CD4-positive, alpha-beta T cell treated with Interleukin-15 for 1 hour (primary cell): ENCODE data around the gene ERN1.
A peak's percentile ranks its signal among the peaks of the same experiment; 100 is the strongest.
"Not testable (repeated sequence)": the region's sequence is repeated elsewhere in the genome, so short reads cannot be mapped to it uniquely, and the experiment has no call there.

ENCODE experiments used
- DNase-seq: peaks from one replicate; pipeline ENCODE4 v3.0.0-alpha.2; 2020

Gene ERN1

DNA sequence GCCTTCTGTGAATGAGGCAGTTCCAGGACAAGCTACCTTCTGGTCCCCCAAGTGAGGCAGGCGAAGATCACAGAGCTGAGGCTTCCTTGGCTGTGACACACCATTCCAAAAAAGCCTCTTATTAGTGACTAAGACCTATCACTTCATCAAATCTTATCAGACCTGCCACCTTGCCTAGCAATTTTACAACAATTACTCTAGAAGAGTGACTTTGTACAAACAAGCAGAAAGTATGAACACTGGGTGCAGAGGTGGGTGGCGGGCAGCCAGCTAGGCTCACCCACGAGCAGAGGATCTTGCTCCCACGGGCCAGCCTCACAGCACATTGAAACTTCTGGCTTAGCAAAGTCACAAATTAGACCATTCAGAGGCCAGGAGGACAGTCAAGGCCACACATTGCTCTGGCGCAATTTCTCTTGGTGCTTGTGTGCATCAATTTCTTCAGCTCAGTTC is 107.3 kb downstream of the ERN1 start:
- DNase-seq, result no peak

GRCh38 chr17:64020056-64020766 is 109.7 kb downstream of the ERN1 start, which contains the start of gene ICAM2:
TSS of gene ICAM2 (minus strand) at chr17:64020633. CDS start at chr17:64006691, 13,942 bp downstream.
- peak; percentile 97 for DNase-seq

DNA sequence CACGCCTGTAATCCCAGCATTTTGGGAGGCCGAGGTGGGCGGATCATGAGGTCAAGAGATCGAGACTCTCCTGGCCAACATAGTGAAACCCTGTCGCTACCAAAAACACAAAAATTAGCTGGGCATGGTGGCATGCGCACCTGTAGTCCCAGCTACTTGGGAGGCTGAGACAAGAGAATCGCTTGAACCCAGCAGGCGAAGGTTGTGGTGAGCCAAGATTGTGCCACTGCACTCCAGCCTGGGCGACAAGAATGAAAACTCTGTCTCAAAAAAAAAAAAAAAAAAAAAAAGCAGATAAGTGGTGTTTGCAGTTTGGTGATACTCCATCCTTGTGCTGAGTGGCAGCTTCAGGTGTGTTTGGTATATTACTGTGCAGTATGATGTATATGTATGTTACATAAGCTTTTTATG is 110.4 kb downstream of the ERN1 start:
- not testable (repeated sequence) for DNase-seq

- no peak for DNase-seq
Measured at GRCh38 chr17:64017381-64017980, 112.5 kb downstream of the ERN1 start.

GRCh38 chr17:64016974-64017373 is 113.0 kb downstream of the ERN1 start:
- DNase-seq, result no peak

GRCh38 chr17:64016231-64016784 is 113.6 kb downstream of the ERN1 start:
- DNase-seq, result no peak

DNA sequence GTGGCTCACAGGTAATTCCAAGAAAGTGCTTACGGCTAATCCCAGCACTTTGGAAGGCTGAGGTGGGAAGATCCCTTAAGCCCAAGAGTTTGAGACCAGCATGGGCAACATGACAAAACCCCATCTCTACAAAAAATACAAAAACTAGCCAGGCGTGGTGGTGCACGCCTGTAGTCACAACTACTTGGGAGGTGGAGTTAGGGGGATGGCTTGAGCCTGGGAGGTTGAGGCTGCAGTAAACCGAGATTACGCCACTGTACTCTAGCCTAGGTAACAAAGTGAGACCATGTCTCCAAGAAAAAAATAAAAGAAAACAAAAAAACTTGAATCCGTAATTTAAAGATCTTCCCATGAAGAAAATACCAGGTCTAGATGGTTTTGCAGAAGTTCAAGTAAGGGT is 114.5 kb downstream of the ERN1 start:
- DNase-seq, result no peak

- no peak for DNase-seq
Measured at GRCh38 chr17:64009571-64010402, 120.2 kb downstream of the ERN1 start.

DNA sequence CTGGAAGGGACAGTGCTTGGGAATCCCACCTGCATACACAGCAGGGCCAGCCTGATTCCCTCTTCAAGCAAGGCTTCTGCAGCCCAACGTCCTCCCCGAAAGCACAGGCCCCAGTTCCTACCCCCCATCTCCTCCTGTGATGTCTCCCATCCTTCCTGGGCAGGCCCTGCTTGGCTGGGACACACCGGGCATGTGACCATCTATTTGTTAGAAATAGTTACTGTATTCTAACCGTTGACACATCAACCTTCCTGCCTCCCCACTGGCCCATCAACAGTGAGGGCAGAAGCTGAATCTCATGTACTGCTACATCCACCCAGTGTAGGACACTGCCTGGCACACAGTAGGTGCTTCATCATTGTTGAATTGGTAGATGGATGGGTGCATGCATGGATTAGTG is 121.1 kb downstream of the ERN1 start:
- no peak for DNase-seq

- DNase-seq, result no peak
Measured at GRCh38 chr17:64008346-64008745, 121.6 kb downstream of the ERN1 start.

GRCh38 chr17:64007838-64008282 is 122.1 kb downstream of the ERN1 start:
- no peak for DNase-seq

DNA sequence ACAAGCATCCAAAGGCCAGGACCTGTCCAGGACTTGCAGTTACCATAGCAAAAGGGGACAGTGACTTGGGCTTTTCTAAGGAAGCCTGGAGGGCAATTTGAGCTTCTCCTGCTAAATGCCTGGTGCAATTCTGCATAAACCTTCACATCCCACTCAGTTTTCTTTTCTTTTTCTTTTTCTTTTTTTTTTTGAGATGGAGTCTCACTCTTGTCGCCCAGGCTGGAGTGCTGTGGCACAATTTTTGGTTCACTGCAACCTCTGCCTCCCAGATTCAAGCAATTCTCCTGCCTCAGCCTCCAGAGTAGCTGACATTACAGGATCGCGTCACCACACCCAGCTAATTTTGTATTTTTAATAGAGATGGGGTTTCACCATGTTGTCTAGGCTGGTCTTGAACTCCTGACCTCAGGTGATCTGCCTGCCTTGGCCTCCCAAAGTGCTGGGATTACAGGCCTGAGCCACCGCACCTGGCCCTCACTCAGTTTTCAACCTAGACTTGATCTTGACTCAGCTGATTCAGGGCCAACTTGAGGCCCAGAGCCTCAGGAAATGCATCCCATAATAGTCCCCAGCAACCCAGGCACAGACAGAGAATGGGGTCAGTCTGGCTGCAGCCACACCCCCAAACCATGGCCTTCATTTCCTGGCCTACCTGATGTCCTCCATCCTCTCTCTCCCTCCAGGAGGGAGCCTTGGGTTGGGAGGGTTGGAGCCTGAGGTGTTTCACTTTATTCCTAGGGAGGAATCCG is 122.7 kb downstream of the ERN1 start:
- DNase-seq, result not testable (repeated sequence)

DNA sequence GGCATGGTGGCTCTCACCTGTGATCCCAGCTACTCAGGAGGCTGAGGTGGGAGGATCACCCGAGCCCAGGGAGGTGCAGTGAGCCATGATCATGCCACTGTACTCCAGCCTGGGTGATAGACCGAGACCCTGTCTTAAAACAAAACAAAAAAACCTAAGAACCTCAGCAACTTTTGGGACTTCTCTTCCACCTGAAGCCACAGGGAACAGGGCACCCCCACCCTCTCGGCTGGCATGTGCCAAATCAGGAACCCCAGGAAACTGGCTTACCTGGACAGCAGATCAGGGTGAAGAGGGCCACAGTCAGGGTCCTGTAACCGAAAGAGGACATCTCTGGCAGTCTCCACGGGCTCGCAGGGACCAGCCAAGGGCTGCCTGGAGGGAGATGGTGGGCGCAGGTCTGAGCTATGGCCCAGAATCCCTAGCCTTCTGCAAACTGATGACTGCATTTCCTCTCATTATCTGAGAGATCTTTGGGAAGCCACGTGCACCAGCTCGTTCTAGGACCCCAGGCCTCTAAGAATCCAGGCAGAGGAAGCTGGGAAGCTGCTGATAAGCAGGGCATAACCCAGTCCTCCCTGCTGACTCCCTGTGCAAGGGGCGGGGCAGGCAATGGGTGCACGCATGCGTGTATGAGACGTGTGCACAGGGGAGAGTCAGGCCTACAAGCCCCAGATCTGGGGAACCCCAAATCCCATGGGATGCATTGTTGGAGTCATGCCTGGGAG is 123.4 kb downstream of the ERN1 start:
- no peak for DNase-seq

DNA sequence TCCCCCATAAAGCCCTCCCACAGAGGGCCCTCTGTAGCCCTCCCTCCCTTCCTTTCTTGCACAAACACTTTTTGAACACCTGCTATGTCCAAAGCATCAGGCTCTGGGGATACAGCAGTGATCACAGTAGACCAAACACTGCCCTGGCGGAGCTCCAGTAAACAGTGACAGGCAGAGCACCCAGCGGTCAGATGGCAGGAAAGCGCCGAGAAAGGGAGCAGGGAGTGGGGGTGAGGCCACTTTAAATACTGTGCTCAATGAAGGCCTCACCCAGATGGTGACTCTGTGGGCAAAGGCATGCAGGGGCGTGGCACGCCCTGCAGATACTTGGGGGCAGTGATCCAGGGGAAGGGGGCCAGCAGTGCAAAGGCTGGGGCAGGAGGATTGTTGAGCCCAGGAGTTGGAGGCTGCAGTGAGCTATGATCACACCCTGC is 124.2 kb downstream of the ERN1 start:
- no peak for DNase-seq

DNA sequence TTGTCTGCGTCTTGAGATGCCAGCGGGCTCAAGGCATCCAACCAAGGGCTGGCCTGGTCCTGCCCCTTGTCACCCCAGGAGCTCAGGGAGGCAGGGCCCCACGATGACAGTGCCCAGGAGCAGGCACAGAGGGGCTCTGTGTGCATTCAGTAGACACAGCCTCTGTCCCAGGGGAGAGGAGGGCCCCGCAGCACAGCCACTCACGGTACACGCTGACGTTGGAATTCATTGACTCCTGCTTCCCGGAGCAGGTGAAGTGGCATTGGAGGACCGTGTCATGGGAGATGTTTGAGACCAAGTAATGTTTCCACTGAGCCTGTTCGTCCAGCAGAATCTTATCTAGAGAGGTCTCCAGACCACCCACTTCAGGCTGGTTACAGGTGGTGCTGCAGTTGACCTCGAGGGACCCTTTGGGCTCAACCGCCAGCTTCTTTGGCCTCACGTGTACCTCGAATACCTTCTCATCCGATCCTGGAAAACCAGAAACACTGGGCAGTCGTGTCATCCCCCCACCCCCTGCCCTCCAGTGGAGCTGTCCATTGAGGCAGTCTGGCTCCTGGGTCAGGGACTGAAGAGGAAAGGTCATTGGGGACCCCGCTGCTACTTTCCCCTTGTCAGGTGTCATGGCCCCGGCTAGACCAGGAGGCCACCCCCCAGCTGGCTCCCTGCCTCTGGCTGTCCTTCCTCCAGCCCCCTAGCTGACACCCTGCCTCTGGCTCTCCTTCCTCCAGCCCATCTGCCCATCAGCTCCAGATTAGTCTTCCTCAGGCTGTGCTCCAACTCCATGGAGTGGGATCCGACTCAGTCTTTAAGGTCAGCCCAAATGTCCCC is 124.8 kb downstream of the ERN1 start:
- no peak for DNase-seq

DNA sequence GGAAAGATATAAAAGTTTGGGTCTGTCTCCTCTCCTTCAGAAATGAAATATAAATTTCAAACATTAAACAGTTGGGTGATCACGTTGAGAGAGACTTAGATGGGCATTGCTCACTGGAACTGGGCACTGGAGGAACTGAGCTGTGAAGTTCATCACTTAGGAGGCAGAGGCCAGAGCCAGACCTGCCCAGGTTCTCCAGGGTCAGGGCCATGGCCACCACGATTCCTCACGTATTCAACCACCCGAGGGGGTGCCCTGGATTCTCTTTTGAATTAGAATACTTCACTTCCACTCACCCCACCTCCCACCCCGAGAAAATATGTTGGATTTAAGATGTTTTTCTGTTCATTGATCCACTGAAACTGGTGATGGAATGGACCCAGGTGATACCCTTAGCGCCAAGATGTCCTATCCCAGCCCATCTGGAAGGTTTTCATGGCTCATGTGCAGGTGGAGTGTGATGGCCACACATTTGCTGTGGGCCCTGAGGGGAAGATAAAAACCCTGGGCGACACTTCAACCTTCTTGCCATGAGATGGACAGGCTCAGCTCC is 125.7 kb downstream of the ERN1 start:
- DNase-seq, result no peak

DNA sequence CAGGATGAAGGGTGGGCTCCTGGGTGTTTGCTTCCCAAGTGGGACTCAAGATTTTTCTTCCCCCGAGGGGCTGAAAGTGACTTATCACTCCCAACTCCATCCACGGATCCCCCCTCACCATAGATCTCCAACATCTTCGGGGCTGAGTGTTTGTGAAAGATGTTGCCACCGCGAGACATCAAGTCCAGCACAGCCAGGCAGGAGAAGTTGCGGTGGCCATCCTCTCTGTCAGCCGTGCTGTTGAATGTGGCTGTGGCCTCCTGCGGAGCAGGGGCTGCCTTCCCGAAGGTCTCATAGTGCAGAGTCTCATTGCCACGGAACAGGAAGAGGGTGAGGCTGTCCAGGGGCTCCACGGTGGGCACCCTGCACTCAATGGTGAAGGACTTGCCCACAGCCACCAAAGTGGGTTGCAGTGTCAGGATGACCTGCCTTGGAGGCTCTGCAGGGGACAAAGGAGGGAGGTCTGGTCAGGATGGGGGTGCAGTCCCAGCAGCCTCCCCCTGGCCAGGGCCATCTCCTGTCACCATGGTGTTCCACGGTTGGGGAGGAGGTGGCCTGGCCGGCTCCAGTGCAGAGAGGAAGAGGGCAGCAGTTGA is 126.3 kb downstream of the ERN1 start:
- no peak for DNase-seq

GRCh38 chr17:64002658-64003525 is 127.1 kb downstream of the ERN1 start:
- DNase-seq, result no peak
